HEK293T (cell line): ENCODE measurements around the gene SCYGR5.
"Not testable (repeated sequence)": the region's sequence is repeated elsewhere in the genome, so short reads cannot be mapped to it uniquely, and the experiment has no call there.

Source experiments
- CTCF ChIA-PET: fragments of 350-600 bp; formaldehyde crosslinking; extraction: SDS; loops from one replicate; lab custom pipeline; 2021; ENCODE audit warnings: antibody characterized with exemption, inconsistent platforms; lab: Yijun Ruan, JAX
- POLR2A ChIA-PET: fragments of 350-600 bp; formaldehyde crosslinking; extraction: SDS; loops from one replicate; lab custom pipeline; 2020; ENCODE audit warnings: antibody characterized with exemption, inconsistent platforms; lab: Yijun Ruan, JAX
- DNase-seq: peaks from one replicate; pipeline ENCODE4 v3.0.0; 2012; ENCODE audit warnings: mixed read lengths; ENCODE audit errors: extremely low spot score
- ARNT ChIP-seq: fragments of 450-650 bp; IDR thresholded peaks from 2 replicates; pipeline ENCODE4 v1.6.1; 2017; ENCODE audit warnings: mild to moderate bottlenecking
- BHLHE40 ChIP-seq: fragments of 450-650 bp; IDR thresholded peaks from 2 replicates; pipeline ENCODE4 v1.6.1; 2016; ENCODE audit warnings: mild to moderate bottlenecking, moderate library complexity, borderline replicate concordance
- CTBP1 ChIP-seq: fragments of 450-650 bp; IDR thresholded peaks from 2 replicates; pipeline ENCODE4 v1.6.1; 2016; ENCODE audit warnings: borderline replicate concordance
- ELF4 ChIP-seq: fragments of 450-650 bp; IDR thresholded peaks from 2 replicates; pipeline ENCODE4 v1.6.1; 2017; ENCODE audit warnings: antibody characterized with exemption
- FOXA1 ChIP-seq: fragments of 450-650 bp; IDR thresholded peaks from 2 replicates; pipeline ENCODE4 v1.6.1; 2016; ENCODE audit warnings: mild to moderate bottlenecking
- FOXK2 ChIP-seq: fragments of 450-650 bp; IDR thresholded peaks from 2 replicates; pipeline ENCODE4 v1.6.1; 2016; ENCODE audit warnings: mild to moderate bottlenecking
- FOXM1 ChIP-seq: fragments of 450-650 bp; IDR thresholded peaks from 2 replicates; pipeline ENCODE4 v1.6.1; 2017; ENCODE audit warnings: mild to moderate bottlenecking, borderline replicate concordance
- HDGF ChIP-seq: fragments of 450-650 bp; IDR thresholded peaks from 2 replicates; pipeline ENCODE4 v1.6.1; 2017; ENCODE audit warnings: antibody characterized with exemption, borderline replicate concordance
- L3MBTL2 ChIP-seq: fragments of 450-650 bp; conservative IDR thresholded peaks from 2 replicates; pipeline ENCODE4 v1.6.1; 2016; ENCODE audit warnings: mild to moderate bottlenecking
- LEF1 ChIP-seq: fragments of 450-650 bp; IDR thresholded peaks from 2 replicates; pipeline ENCODE4 v1.6.1; 2017; ENCODE audit warnings: mild to moderate bottlenecking, borderline replicate concordance
- NFRKB ChIP-seq: fragments of 450-650 bp; IDR thresholded peaks from 2 replicates; pipeline ENCODE4 v1.6.1; 2016; ENCODE audit warnings: mild to moderate bottlenecking, moderate library complexity
- SP1 ChIP-seq: fragments of 450-650 bp; IDR thresholded peaks from 2 replicates; pipeline ENCODE4 v1.6.1; 2017
- SUZ12 ChIP-seq: fragments of 450-650 bp; IDR thresholded peaks from 2 replicates; pipeline ENCODE4 v1.6.1; 2016; ENCODE audit warnings: mild to moderate bottlenecking
- TARDBP ChIP-seq: fragments of 450-650 bp; IDR thresholded peaks from 2 replicates; pipeline ENCODE4 v1.6.1; 2016
- ZNF384 ChIP-seq: fragments of 450-650 bp; IDR thresholded peaks from 2 replicates; pipeline ENCODE4 v1.6.1; 2016
- TF ChIP-seq, protein P1 (sequence below): fragments of 450-650 bp; IDR thresholded peaks from 2 replicates; pipeline ENCODE4 v1.6.1; 2016

SCYGR5 gene

DNA sequence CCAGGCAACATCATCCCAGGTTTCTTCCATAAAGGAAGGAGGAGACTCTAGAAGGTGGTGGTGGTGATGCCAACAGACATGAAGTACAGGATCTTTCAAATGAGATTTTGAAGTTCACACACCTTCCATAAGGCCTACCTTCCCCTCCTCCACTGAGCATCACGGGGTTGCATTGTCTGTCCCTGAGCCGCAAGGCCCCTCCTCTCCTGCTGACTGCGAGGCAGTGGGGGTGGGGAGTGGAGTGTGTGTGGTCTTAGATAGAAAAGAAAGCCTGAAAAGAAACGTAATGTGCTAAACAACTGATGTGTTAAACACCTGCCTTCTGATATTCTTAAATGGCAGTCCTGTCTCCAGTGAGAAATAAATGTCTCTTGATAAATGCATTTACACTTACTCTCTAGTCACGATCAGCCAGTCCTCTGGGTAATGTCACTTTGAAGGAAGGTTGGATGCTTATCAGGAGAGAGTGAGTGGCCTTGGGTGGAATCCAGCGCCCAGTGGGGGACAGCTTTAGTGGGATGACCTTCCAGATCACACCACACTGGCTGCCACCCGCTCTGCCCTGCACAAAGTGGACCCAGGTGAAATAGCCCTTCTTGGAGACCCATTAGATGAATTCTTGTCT, 5.5 kb upstream of the SCYGR5 start:
- CTCF ChIA-PET, result no interaction called here
- DNase-seq, result no peak
- POLR2A ChIA-PET, result no interaction called here

DNA sequence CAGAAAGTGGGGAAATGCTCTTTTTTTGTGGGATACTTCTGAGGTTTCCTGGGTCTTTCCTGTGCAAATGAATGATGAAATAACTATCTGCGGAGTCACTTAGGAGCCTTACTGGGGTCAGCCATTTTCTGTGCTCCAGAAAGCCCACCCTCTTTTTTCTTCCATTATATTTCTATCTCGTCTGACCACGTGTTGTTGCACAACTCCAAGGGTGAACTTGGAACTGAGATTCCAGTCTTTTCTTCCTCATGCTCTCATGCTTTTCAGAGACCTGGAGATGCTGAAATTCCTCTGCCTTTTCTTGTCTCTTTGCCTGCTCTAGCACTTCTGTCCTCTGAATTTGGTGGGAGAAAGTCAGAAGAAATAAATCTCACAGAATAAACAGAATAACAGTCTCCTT, 4.8 kb upstream of the SCYGR5 start:
- POLR2A ChIA-PET, result no interaction called here
- CTCF ChIA-PET, result no interaction called here
- no peak for TF ChIP-seq L3MBTL2
- no peak for DNase-seq

More for the DNA sequence above, 5.5 kb upstream of the SCYGR5 start:
- TF ChIP-seq CTBP1 (no peak), ARNT (no peak), NFRKB (no peak), HDGF (no peak)

DNA sequence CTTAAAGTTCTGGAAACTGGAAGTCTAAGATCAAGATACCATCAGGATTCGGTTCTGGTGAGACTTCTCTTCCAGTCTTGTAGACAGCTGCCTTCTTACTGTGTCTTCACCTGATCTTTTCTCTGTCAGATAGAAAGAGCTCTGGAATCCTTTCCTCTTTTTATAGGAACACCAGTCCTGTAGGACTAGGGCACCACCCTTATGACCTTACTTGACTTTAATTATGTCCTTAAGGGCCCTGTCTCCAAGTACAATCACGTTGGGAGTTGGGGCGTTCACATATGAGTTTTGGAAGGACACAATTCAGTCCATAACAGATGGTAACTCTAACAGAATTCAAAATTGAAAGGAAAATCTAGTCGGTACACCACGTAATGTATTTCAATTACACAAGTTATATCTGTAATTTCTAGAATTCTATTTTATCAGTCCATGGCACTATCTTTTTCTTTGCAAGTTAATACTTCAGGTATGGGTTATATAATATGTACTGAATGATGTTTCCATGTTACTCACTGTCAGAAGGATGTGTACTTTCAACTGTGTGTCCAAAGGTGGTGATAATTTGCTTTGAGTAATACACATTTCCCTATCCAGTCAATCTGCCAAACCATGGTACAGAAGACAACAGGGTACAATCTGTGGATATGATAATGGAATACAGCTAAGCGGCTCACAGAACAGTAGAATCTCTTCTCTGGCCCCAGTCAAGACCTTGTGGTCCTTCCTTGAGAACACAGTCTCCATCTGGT, 1.2 kb upstream of the SCYGR5 start:
- TF ChIP-seq FOXM1, result no peak
- TF ChIP-seq NFRKB, result no peak
- TF ChIP-seq, protein P1, sequence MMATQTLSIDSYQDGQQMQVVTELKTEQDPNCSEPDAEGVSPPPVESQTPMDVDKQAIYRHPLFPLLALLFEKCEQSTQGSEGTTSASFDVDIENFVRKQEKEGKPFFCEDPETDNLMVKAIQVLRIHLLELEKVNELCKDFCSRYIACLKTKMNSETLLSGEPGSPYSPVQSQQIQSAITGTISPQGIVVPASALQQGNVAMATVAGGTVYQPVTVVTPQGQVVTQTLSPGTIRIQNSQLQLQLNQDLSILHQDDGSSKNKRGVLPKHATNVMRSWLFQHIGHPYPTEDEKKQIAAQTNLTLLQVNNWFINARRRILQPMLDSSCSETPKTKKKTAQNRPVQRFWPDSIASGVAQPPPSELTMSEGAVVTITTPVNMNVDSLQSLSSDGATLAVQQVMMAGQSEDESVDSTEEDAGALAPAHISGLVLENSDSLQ, result no peak
- TF ChIP-seq SP1, result no peak
- no peak for TF ChIP-seq ZNF384
- TF ChIP-seq HDGF, result no peak
- DNase-seq, result no peak
- POLR2A ChIA-PET, result no interaction called here
- CTCF ChIA-PET, result interaction anchor here (0.7 kb wide), 1 partner anchor 260 kb away, joined by 3 read pairs; no protein-coding TSS in a partner anchor

DNA sequence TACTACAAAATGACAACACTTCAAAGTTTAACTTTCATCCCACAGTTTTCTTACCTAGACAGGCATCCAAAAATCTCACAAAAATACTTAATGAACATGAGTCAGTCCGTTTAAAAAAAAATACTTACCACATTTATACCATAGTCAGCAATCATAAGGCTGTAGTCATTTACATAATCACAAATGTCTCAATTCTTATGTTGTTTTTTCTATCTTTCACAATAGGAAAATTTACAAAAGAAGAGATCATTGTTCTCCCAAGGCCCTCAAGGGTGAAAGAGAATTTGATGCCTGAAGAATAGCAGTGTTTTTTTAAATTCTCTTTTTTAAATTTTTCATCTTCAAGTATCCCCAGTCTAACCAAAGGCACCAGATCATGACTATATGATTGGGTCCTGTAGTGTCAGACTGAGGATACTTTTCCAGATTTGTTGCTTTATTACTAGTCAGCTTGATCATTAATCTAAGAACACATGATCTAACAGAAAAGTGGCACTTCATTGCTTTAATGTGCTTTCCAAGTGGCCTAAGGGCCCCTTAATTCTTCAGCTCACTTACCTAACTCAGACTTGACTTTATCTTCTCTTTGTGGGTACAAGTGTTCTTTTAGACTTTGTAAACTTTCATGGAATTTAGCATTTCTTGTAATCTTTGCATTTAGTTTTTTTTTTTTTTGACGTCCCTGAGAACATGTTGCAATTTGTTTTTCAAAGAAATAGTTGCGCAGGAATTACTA, 4.7 kb downstream of the SCYGR5 start:
- DNase-seq, result no peak
- CTCF ChIA-PET, result interaction anchor here (1.4 kb wide), 1 partner anchor 13 kb away, joined by 6 read pairs; no protein-coding TSS in a partner anchor
- POLR2A ChIA-PET, result no interaction called here
- TF ChIP-seq SUZ12, result no peak
- TF ChIP-seq ELF4, result no peak
- no peak for TF ChIP-seq ZNF384
- no peak for TF ChIP-seq HDGF
- TF ChIP-seq SP1, result no peak
- TF ChIP-seq FOXA1, result no peak
- TF ChIP-seq CTBP1, result no peak
- TF ChIP-seq L3MBTL2, result no peak
- no peak for TF ChIP-seq LEF1
- TF ChIP-seq BHLHE40, result no peak
- no peak for TF ChIP-seq TARDBP
- TF ChIP-seq NFRKB, result no peak
- no peak for TF ChIP-seq ARNT
- no peak for TF ChIP-seq FOXM1
- TF ChIP-seq FOXK2, result no peak

DNA sequence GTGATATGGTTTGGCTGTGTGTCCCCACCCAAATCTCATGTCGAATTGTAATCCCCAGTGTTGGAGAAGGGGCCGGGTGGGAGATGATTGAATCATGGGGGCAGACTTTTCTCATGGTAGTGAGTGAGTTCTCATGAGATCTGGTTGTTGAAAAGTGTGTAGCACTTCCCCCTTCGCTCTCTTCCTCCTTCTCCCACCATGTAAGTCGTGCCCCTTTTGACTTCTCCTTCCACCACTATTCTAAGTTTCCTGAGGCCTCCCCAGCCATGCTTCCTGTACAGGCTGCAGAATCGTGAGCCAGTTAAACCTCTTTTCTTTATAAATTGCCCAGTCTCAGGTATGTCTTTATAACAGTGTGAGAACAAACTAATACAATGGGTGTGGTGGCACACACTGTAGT, 7.0 kb downstream of the SCYGR5 start:
- POLR2A ChIA-PET, DNase-seq: not testable (repeated sequence)
- CTCF ChIA-PET, result interaction anchor here (0.6 kb wide), 1 partner anchor 218 kb away, joined by 3 read pairs; no protein-coding TSS in a partner anchor

DNA sequence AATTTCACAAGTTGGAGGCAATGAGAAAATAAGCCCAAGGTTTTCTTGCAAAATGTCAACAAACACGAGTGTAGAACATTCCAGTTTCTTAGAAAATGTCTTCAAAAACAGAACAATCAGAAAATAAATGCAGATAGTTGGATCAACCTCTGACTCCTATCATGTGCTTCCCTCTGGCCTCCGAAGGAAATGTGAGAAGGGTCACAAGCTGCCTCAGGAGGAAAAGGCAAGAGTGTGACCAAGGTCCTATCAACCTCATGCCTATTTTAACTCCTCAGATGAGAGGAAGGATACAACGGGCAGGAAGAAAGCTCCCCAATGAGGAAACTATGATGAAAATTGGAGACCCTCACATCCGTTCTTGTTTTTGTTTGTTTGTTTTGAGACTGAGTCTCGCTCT, 7.9 kb downstream of the SCYGR5 start:
- no peak for DNase-seq
- CTCF ChIA-PET, result interaction anchor here (0.6 kb wide), 1 partner anchor 217 kb away, joined by 3 read pairs; no protein-coding TSS in a partner anchor

More for the DNA sequence above, 7.9 kb downstream of the SCYGR5 start:
- POLR2A ChIA-PET, result no interaction called here
- TF ChIP-seq FOXM1 (no peak), LEF1 (no peak), ARNT (no peak), CTBP1 (no peak), FOXA1 (no peak), SP1 (no peak), TARDBP (no peak), ELF4 (no peak), SUZ12 (no peak), NFRKB (no peak), ZNF384 (no peak), L3MBTL2 (no peak), FOXK2 (no peak), BHLHE40 (no peak), HDGF (no peak)
- TF ChIP-seq, protein P1, result no peak
